Mesodermal cell (in vitro differentiated cells): ENCODE results near the gene GABBR1.

Experiments
- H3K27ac ChIP-seq: 2 replicates; pipeline ENCODE4 v1.7.0; 2013; ENCODE audit warnings: mild to moderate bottlenecking, low read depth, low read length, moderate library complexity; ENCODE audit not compliant: severe bottlenecking
- H3K36me3 ChIP-seq: 2 replicates; pipeline ENCODE4 v1.7.1; 2013; ENCODE audit warnings: mild to moderate bottlenecking, low read length, moderate library complexity; ENCODE audit not compliant: control insufficient read depth, insufficient read depth
- H3K4me1 ChIP-seq: one replicate; pipeline ENCODE4 v1.7.1; 2013; ENCODE audit warnings: mild to moderate bottlenecking, low read length; ENCODE audit not compliant: insufficient read depth, control insufficient read depth, poor library complexity, severe bottlenecking
- H3K4me3 ChIP-seq: 2 replicates; pipeline ENCODE4 v1.7.0; 2013; ENCODE audit warnings: low read length, control low read depth, mild to moderate bottlenecking; ENCODE audit not compliant: insufficient read depth, poor library complexity, severe bottlenecking; ENCODE audit errors: extremely low read depth
- H3K9me3 ChIP-seq: 2 replicates; pipeline ENCODE4 v1.7.1; 2013; ENCODE audit warnings: mild to moderate bottlenecking, low read length, moderate library complexity; ENCODE audit not compliant: control insufficient read depth
- WGBS, 2 experiments: methylation state at CpG; one replicate each; pipeline ENCODE4 v1.1.5; 2013; ENCODE audit warnings: missing lambda C conversion rate in 2 of 2; ENCODE audit not compliant: insufficient coverage in 2 of 2; 5-methylcytosine and 5-hydroxymethylcytosine counted together

The GABBR1 gene

DNA sequence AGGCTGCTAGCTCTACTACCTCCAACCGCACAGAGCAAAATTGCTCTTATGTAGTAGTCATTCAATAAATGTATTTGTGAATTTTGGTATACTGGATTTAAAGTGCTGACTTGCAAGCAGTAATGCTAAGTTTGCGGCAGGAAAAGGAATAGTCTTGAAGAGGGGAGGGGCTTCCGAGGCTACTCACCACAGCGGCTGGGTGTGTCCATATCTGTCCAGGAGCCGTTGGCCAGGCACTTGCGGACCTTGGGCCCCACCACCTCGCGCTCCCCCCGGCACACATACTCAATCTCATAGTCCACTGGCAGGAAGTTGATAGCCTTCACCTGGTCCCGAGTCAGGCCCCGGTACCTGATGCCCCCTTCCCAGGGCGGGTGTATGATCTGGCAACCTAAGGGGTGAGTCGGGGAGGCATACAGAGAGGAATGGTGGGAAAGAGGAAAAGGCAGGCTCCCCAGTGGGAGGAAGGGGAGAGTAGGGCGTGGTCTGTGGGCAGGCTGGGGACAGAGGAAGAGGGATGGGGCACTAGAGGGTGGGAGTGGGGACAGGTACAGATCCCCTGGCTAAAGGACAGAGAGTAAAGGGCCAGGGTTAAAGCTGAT, 1.7 kb downstream of the GABBR1 start:
- Histone ChIP-seq H3K27ac (no peak overlapping the region), H3K4me1 (peaks cover 39% of the 10 kb centered on the region), H3K9me3 (no peaks in the 10 kb centered on the region), H3K36me3 (peaks cover 10% of the 10 kb centered on the region), H3K4me3 (peak overlapping the region; percentile 74)
- 8 to 17% methylated on average over 8 to 9 of the region's 14 CpGs for WGBS, 2 experiments

DNA sequence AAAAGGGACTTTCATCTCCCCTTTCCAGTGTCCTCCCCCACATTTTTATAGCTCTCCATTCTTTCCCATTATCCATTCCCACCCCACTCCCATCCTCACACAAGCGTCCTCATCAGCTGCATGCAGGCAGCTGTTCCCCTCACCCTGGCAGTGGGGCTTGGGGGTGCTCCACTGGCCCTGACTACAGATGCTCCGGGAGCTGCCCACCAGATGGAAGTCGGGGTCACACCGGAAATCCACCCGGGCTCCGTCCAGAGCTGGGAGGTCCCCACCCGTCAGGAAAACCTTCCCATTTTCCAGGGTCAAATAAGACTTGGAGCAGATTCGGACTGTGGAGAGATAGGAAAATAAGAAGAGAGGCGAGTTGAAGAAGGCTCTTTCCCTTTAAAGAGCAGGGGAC, 2.7 kb downstream of the GABBR1 start:
- Histone ChIP-seq H3K4me1 (peaks cover 49% of the 10 kb centered on the region), H3K27ac (no peak overlapping the region), H3K4me3 (no peak overlapping the region), H3K36me3 (peaks cover 10% of the 10 kb centered on the region), H3K9me3 (no peaks in the 10 kb centered on the region)
- 34 to 38% methylated on average over 8 of the region's 9 CpGs for WGBS, 2 experiments

DNA sequence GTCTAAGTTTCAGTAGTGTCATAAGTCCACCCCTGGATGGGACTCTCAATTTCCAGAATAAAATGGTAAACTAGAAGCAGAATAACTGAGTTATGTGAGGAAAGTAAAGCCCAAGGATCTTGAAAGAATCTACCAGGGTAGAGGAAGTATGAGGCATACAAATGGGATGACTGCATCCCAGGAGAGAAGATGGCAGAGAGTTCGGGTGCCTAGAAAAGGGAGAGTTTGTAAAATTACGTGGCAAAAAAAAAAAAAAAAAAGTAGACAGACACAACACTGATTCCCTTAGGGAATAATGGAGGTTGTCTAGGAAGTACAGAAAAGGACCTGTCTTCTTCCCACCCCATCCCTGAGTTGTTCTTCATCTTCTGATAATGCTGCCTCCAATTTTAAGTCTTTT, 3.4 kb downstream of the GABBR1 start:
- Histone ChIP-seq H3K36me3 (peaks cover 10% of the 10 kb centered on the region), H3K4me1 (peaks cover 56% of the 10 kb centered on the region), H3K4me3 (no peak overlapping the region), H3K9me3 (no peaks in the 10 kb centered on the region), H3K27ac (no peak overlapping the region)
- WGBS, 2 experiments = no CpG with 5 or more reads among the region's 2 CpGs

DNA sequence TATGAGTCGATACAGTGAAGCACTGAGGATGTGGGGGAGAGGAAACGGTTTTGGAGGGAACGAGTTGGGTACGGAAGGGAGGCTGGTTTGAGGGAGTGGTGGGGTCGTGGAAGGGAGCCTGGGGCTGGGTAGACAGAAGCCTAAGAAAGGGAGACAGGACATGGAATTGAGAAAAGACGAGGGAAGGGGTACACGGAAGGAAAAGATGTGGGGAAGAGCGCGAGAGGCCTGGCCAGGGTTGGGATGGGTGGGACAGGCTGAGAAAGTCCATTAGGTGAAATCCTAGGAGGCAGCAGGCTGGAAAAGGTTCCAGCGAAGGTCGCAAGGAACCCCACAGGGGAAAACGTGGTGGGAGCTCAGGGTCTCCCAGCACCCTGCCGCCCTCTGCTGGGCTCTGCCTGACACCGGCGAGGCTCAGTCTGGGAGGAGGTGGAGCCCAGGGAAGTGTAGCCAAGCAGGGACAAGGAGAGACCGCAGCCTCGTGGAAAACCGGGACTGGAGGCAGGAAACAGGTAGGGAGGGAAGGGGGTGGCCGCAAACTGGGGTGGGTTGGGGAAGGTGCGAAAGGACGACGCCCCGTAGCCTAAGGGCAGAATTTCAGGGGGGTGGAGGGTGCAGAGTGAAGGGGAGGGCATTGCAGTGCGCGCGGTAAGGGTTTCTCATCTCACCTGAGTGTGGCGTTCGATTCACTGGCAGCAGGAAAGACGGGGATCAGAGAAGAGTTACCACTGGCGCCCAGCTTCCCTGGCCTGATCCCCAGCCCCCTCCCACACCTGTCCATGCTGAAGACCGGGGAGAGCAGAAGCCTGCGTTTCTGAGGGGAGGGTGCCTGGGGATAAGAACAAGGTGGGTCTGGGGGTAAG, 4.3 kb downstream of the GABBR1 start:
- Histone ChIP-seq H3K4me1 (peaks cover 63% of the 10 kb centered on the region), H3K9me3 (no peaks in the 10 kb centered on the region), H3K27ac (peak overlapping the region; percentile 79), H3K4me3 (peak overlapping the region; percentile 52), H3K36me3 (peaks cover 15% of the 10 kb centered on the region)
- WGBS, 2 experiments = 0% methylated on average over 20 to 29 of the region's 32 CpGs

DNA sequence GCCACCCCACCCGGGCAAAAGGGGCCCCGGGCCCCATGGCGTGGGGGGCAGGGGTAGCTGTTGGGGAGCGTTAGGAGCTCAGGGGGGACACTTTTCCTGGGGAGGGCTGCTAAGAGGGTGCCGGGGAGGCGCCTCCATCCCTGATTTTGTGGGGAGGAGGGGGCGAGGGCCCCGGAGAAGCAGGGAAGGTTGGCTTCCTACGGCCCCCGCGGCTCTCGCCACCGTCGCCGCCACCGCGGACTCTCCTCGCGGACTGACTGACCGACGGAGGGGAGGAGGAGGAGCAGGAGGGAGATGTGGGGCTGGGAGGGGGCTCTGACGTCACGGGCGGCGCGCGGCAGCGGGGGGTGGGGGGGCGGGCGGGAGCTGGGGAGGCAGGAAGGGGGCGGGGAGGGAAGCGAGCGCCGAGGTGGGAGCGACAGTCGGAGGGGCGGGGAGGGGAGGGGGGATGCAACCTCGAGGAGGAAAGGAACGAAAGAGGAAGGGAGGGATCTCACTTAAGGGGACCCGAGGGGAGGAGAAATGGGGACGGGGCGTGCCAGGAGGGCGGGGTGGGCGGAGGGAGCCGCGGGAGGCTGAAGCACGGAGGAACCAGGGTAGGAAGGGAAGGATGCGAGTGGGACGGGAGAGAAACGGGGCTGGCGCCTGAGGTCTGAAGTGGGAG, 5.1 kb downstream of the GABBR1 start:
- 1% methylated on average over 17 to 20 of the region's 51 CpGs for WGBS, 2 experiments

DNA sequence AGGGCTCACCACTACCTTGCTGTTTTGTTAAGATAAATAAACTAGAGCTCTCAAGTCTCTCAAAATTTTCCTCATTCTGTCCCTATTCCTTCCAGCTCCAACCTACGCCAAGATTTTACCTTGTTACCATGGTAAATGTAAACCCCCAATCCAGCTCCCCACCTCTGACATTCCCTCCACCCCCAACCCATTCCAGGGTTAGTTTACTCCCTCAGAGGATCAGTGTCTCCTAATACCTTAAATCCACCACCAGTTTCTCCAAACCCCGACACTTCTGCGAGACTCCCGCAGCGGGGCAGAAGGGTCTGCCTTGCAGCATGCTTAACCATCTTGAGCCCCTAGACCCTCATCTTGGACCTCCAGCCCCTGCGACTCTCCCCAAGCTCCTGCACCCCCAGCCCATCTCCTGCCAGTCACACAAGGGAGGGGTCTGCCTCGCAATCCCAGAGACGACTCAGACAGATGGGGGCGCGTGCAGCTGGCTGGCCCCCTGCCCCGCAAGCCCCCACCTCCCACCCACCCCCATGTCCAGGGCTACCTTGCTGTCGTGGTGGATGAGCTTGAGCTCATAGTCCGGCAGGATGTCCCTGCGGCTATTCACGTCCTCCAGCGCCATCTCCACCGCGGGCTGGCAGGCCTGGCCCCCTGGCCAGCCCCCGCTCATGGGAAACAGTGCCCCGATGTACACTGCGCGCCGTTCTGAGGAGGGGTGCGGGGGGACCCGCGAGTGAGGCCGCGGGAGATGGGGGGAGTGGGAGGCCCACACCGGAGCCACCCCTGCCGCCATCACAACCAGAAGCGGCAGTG, 5.8 kb downstream of the GABBR1 start:
- Histone ChIP-seq H3K27ac (peak overlapping the region; percentile 57), H3K4me1 (peaks cover 75% of the 10 kb centered on the region), H3K9me3 (no peaks in the 10 kb centered on the region), H3K4me3 (peak overlapping the region; percentile 77), H3K36me3 (peaks cover 30% of the 10 kb centered on the region)
- WGBS, 2 experiments = 1 to 4% methylated on average over 7 to 18 of the region's 31 CpGs

More for the DNA sequence above, 5.1 kb downstream of the GABBR1 start:
- peaks cover 71% of the 10 kb centered on the region for H3K4me1 ChIP-seq
- no peaks in the 10 kb centered on the region for H3K9me3 ChIP-seq
- peaks cover 22% of the 10 kb centered on the region for H3K36me3 ChIP-seq
- peak overlapping the region; percentile 79 for H3K27ac ChIP-seq
- peak overlapping the region; percentile 77 for H3K4me3 ChIP-seq

DNA sequence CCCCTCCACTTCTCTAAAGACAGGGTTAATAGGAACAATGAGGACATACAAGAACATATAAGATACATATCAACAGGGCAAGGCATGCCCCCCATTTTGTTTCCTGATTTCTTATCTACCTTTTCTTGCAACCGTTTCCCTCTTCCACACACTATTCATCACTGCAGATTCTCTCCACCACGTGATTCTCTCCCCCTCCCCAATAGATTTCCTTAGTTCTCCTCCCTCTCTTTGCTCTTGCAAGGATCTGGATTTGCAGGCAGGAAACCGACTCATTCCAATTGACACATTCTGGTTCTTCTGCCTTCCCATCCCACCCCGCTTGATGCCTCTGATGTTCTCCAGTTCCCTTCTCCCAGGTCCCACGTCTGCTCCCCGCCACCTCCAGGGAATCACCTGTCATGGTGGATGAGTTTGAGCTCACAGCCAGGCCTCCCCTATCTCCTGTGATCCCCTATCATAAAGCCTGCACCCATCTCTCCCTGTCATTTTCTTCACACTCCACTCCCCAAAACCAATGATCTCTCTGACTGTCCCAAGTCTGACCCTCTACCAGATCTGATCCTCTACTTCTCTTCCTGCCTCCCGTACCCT, 7.5 kb downstream of the GABBR1 start:
- Histone ChIP-seq H3K27ac (peak overlapping the region; percentile 29), H3K36me3 (peaks cover 40% of the 10 kb centered on the region), H3K4me3 (peak overlapping the region; percentile 8), H3K9me3 (no peaks in the 10 kb centered on the region), H3K4me1 (peaks cover 60% of the 10 kb centered on the region)
- 9 to 14% methylated on average over 7 of the region's 7 CpGs for WGBS, 2 experiments

DNA sequence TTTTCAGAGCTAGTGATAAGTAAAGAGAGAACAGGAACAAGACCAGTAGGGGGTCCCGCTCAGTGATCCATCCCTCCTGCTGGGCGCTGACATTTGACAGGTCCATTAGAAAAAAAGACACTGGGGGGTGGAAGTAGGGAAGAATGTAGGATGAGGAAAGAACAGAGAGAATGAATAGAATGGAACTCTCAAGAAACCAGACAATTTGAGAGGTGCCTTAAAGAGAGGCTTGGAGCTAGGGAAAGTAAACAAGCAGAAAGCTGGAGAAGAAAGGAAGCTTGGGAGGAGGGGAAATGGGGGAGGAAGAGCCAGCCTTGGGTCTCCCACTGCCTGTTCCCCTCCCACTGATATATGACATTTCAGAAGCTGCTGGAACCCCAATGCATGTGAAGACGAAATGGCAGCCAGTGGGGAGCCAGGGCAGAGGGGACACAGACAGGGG, 8.4 kb downstream of the GABBR1 start:
- Histone ChIP-seq H3K27ac (no peak overlapping the region), H3K36me3 (peaks cover 46% of the 10 kb centered on the region), H3K4me1 (peaks cover 53% of the 10 kb centered on the region), H3K9me3 (no peaks in the 10 kb centered on the region), H3K4me3 (no peak overlapping the region)
- WGBS, 2 experiments = 0 to 3% methylated on average over 3 of the region's 3 CpGs

DNA sequence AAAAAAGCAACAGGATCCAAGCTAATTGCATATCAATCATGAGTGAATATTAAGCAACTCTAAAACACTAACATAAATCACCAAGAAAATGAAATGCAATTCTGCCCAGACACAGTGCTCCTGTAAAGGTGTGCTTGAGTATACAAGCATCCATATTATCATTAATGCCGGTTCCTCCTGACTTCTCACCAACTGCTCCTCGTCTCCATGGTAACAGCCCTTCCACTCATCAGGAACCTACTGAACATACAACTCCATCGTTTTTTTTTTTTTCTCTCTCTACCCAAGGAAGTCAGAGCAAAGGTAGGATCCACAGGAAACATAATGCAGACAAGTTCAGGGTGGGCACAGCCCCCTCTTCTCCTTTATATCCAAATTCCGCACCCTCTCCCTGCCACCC, 12.4 kb downstream of the GABBR1 start:
- 75 to 88% methylated on average over 3 to 4 of the region's 4 CpGs for WGBS, 2 experiments
- Histone ChIP-seq H3K36me3 (peaks cover 82% of the 10 kb centered on the region), H3K9me3 (no peaks in the 10 kb centered on the region), H3K4me1 (peaks cover 29% of the 10 kb centered on the region), H3K27ac (no peak overlapping the region), H3K4me3 (no peak overlapping the region)
